HAP-1 (cell line): ENCODE measurements around the gene ASS1.

Source experiments
- DNase-seq, 2 experiments: peaks; one replicate each; pipeline ENCODE4 v3.0.0-alpha.2; 2016 to 2020; ENCODE audit warnings: low spot score in 2 of 2
- H3K27me3 ChIP-seq: fragments of 250-450 bp; sonication (Bioruptor Pico); 2 replicates; pipeline ENCODE4 v1.5.1; 2020; ENCODE audit warnings: low read depth, mild to moderate bottlenecking, moderate library complexity
- H3K36me3 ChIP-seq: fragments of 250-450 bp; sonication (Bioruptor Pico); replicated peaks from 2 replicates; pipeline ENCODE4 v1.5.1; 2020; ENCODE audit warnings: mild to moderate bottlenecking
- H3K4me1 ChIP-seq: fragments of 250-450 bp; sonication (Bioruptor Pico); 2 replicates; pipeline ENCODE4 v1.5.1; 2020; ENCODE audit warnings: mild to moderate bottlenecking
- H3K4me3 ChIP-seq: fragments of 250-450 bp; sonication (Bioruptor Pico); 2 replicates; pipeline ENCODE4 v1.5.1; 2020; ENCODE audit warnings: mild to moderate bottlenecking, moderate library complexity
- H3K9me3 ChIP-seq: fragments of 250-450 bp; sonication (Bioruptor Pico); 2 replicates; pipeline ENCODE4 v1.5.1; 2020; ENCODE audit warnings: mild to moderate bottlenecking, moderate library complexity
- in situ Hi-C: fragments of 300-500 bp; cut with MboI; formaldehyde crosslinking; loops from 3 replicates; pipeline ENCODE4 v1.14.3; 2020; ENCODE audit warnings: low sequenced_read_pairs, inconsistent platforms, mixed read lengths

Gene ASS1

GRCh38 chr9:130544364-130544763, 99.6 kb downstream of the ASS1 start:
- Histone ChIP-seq H3K27me3 (peaks cover 9% of the 10 kb centered on the region; the same call in 1 of the 2 replicates), H3K9me3 (no peaks in the 10 kb centered on the region), H3K4me3 (no peak overlapping the region), H3K4me1 (no peaks in the 10 kb centered on the region), H3K36me3 (no peaks in the 10 kb centered on the region)
- DNase-seq = no peak
- in situ Hi-C loops = no loop called here

GRCh38 chr9:130548103-130548502, 103.3 kb downstream of the ASS1 start:
- Histone ChIP-seq H3K4me3 (no peak overlapping the region), H3K27me3 (no peaks in the 10 kb centered on the region), H3K4me1 (no peaks in the 10 kb centered on the region), H3K36me3 (no peaks in the 10 kb centered on the region), H3K9me3 (no peaks in the 10 kb centered on the region)
- DNase-seq = no peak
- in situ Hi-C loops = no loop called here

- H3K4me3 ChIP-seq = no peak overlapping the region
These were observed 104.5 kb downstream of the ASS1 start for GRCh38 chr9:130549093-130549735.

More at GRCh38 chr9:130549093-130549735, 104.5 kb downstream of the ASS1 start:
- in situ Hi-C loops = no loop called here
- no peaks in the 10 kb centered on the region for H3K27me3 ChIP-seq
- H3K9me3 ChIP-seq = no peaks in the 10 kb centered on the region
- no peaks in the 10 kb centered on the region for H3K4me1 ChIP-seq
- H3K36me3 ChIP-seq = no peaks in the 10 kb centered on the region
- DNase-seq = peak; percentile 13 to 21
